Heart left ventricle (tissue), 16 donors: Measurements from ENCODE around the gene P2RX2. TPM values are rescaled to one million over a fixed set of nuclear protein-coding genes. Genes with fewer than 3 reads are reported as not detected.

ENCODE experiments used
- ATAC-seq, 4 donors: fragments of 200-7000 bp; cut with Tn5 transposase; one replicate each; pipeline ENCODE4 v1.9.1; 2020 to 2022; ENCODE audit warnings: moderate library complexity in 4 of 4, mild to moderate bottlenecking in 3 of 4, moderate number of reproducible peaks in 1 of 4
- DNase-seq, 5 donors: peaks; one replicate each; pipeline ENCODE4 v3.0.0-alpha.2; 2020
- H3K27ac ChIP-seq, 12 donors: fragments of 200-600 bp; sonication (generic) in 4 of 12; one replicate each; pipeline versions ENCODE4 v1.5.0 to v1.8.0; 2016 to 2022; ENCODE audit warnings: mild to moderate bottlenecking in 2 of 12
- H3K27me3 ChIP-seq, 9 donors: fragments of 200-600 bp; sonication (generic) in 2 of 9; one replicate each; pipeline versions ENCODE4 v1.5.1 to v1.8.0; 2016 to 2022; ENCODE audit warnings: mild to moderate bottlenecking in 3 of 9
- H3K36me3 ChIP-seq, 9 donors: fragments of 200-600 bp; sonication (generic) in 2 of 9; one replicate each; pipeline versions ENCODE4 v1.5.0 to v1.8.0; 2018 to 2022; ENCODE audit warnings: mild to moderate bottlenecking in 2 of 9
- H3K4me1 ChIP-seq, 12 donors: fragments of 200-600 bp; sonication (generic) in 4 of 12; one replicate each; pipeline versions ENCODE4 v1.5.0 to v1.8.0; 2016 to 2022; ENCODE audit warnings: mild to moderate bottlenecking in 3 of 12
- H3K4me3 ChIP-seq, 12 donors: fragments of 200-600 bp; sonication (generic) in 4 of 12; one replicate each; pipeline versions ENCODE4 v1.5.0 to v1.8.0; 2017 to 2022; ENCODE audit warnings: mild to moderate bottlenecking in 9 of 12, moderate library complexity in 4 of 12
- H3K9me3 ChIP-seq, 12 donors: fragments of 200-600 bp; sonication (generic) in 4 of 12; one replicate each; pipeline versions ENCODE4 v1.5.0 to v1.8.0; 2016 to 2022; ENCODE audit warnings: mild to moderate bottlenecking in 1 of 12
- POLR2A ChIP-seq, 2 donors: fragments of 450-650 bp; IDR thresholded peaks; one replicate each; pipeline ENCODE4 v1.6.1; 2017; ENCODE audit warnings: antibody characterized with exemption in 2 of 2, mild to moderate bottlenecking in 2 of 2, moderate library complexity in 2 of 2
- WGBS, 4 donors: extraction: QIAGEN DNeasy Blood & Tissue Kit in 2 of 4; methylation state at CpG; one replicate each; pipeline versions ENCODE4 v1.1.5 to v1.1.7; 2013 to 2018; 5-methylcytosine and 5-hydroxymethylcytosine counted together
- intact Hi-C, 10 donors: fragments of 100-400 bp; cut with DNase I; formaldehyde crosslinking; loops; one replicate each; pipeline versions ENCODE4 v1.11.1 to v1.14.2; 2022
- polyA plus RNA-seq, 2 donors: library from polyadenylated mRNA; stranded (reverse); fragments of 200-250 nt; gene quantifications; one replicate each; pipeline ENCODE4 v1.2.3, GENCODE V29; 2013
- total RNA-seq, 9 donors: library from RNA; depleted of rRNA in 2 of 9; stranded (reverse); fragments of >200 nt in 2 of 9; fragmentation: NEBNext Ultra II Directional in 3 of 9; extraction: Animal tissue kit (Norgen Biotek cat#: 25700) in 3 of 9; gene quantifications; one replicate each; pipeline versions ENCODE4 v1.1.0 to v1.2.4, GENCODE V29; 2016 to 2023
- TF ChIP-seq, protein P1 (sequence below), 12 donors: fragments of 200-600 bp; sonication (generic) in 4 of 12; IDR thresholded peaks; one replicate each; pipeline versions ENCODE4 v1.5.0 to v1.8.0; 2018 to 2022; ENCODE audit warnings: antibody characterized with exemption in 12 of 12, mild to moderate bottlenecking in 5 of 12
- donor health status: ischemic (EF 13 %, LVEDD 7.1; RV severe dilation, severe dysfunction).
- donor health status: healthy with polysubstance abuse.
- donor health status: DM: no; HTN: yes; CAD: no.
- donor health status: DM: no; HTN: no; CAD: no.
- donor health status: ischemic (EF 25% LVEDD 6.9; RV normal size, moderate dysfunction).
- donor health status: ischemic (EF 25% LVEDD 5.7; RV mildly dilated, moderate dysfunction).
- donor health status: healthy.
- donor health status: DM: yes; HTN: yes; CAD: no.
- donor health status: ischemic (EF 35%, LVEDD 5.7; RV mildly dilated, moderate dysfunction).
- donor health status: nonischemic (EF 11% LVEDD 7.7; RV severe dilation, severe dysfunction).
- donor health status: DM: yes; HTN: yes; CAD: no.
- donor health status: PGD.
- donor health status: ischemic (EF 29% LVEDD 5.4; RV normal size, mild dysfunction).
- donor health status: nonischemic (EF 23%, LVEDD 6.1; RV moderate dilation, normal function).

Gene P2RX2
- total and polyA plus RNA-seq, 11 donors = not detected

DNA sequence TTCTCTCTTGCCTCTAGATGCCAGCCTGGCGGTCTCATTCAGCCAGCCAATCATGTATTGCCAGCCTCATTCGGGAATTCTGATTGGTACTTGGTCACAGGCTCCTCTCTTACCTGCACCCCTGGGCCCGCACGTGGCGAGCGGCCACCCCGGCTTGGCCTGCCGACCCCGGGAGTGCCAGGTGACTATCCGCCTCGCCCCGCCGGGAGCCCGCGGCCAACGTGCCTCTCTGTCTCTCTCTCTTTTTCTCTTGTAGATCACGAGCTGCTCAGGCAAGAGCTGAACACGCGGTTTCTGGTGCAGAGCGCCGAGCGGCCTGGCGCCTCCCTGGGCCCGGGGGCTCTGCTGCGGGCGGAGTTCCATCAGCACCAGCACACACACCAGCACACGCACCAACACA, 47.5 kb upstream of the P2RX2 start:
- H3K4me1 ChIP-seq = no peaks in the 10 kb centered on the region
- no peak overlapping the region for H3K27ac ChIP-seq
- TF ChIP-seq, protein P1, sequence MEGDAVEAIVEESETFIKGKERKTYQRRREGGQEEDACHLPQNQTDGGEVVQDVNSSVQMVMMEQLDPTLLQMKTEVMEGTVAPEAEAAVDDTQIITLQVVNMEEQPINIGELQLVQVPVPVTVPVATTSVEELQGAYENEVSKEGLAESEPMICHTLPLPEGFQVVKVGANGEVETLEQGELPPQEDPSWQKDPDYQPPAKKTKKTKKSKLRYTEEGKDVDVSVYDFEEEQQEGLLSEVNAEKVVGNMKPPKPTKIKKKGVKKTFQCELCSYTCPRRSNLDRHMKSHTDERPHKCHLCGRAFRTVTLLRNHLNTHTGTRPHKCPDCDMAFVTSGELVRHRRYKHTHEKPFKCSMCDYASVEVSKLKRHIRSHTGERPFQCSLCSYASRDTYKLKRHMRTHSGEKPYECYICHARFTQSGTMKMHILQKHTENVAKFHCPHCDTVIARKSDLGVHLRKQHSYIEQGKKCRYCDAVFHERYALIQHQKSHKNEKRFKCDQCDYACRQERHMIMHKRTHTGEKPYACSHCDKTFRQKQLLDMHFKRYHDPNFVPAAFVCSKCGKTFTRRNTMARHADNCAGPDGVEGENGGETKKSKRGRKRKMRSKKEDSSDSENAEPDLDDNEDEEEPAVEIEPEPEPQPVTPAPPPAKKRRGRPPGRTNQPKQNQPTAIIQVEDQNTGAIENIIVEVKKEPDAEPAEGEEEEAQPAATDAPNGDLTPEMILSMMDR (IDR thresholded peaks at IDR 0.05) = no peak
- no peak for TF ChIP-seq POLR2A (IDR thresholded peaks at IDR 0.05)
- no peaks in the 10 kb centered on the region for H3K9me3 ChIP-seq
- H3K4me3 ChIP-seq = no peak overlapping the region
- DNase-seq = no peak
- H3K27me3 ChIP-seq = no peaks in the 10 kb centered on the region
- 94 to 96% (median 96%) methylated on average over 24 to 27 of the region's 27 CpGs for WGBS, 4 donors
- ATAC-seq = no peak
- peaks cover 0 to 70% (median 36%) of the 10 kb centered on the region in 9 donors for H3K36me3 ChIP-seq
- intact Hi-C loops = no loop called here

DNA sequence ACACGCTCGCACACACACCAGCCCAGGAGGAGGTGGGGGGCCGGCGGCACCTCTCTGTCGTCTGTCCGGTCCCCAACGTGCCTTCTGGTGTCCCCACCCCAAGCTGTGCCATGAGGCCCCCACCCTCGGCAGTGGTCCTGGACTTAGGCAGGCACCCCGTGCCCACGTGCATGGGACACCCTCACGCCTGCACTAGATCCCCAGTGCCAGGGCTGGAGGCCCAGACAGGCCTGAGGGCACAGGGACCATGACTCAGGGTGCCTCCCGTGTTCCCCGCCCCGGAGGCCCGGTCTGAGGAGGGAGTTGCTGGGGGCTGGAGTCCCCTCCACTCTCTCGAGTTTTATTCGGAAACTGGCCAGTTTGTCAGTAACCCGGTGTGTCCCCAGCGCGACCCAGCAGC, 47.0 kb upstream of the P2RX2 start:
- H3K9me3 ChIP-seq = no peaks in the 10 kb centered on the region
- ATAC-seq (no peak), DNase-seq (no peak)
- no peaks in the 10 kb centered on the region for H3K27me3 ChIP-seq
- no peak overlapping the region for H3K4me3 ChIP-seq
- H3K36me3 ChIP-seq = peaks cover 0 to 75% (median 39%) of the 10 kb centered on the region in 9 donors
- no peak overlapping the region for H3K27ac ChIP-seq
- TF ChIP-seq POLR2A (IDR thresholded peaks at IDR 0.05) = no peak
- TF ChIP-seq, protein P1 (IDR thresholded peaks at IDR 0.05) = no peak
- WGBS, 4 donors = 92 to 98% (median 96%) methylated on average over 12 to 20 of the region's 20 CpGs
- no peaks in the 10 kb centered on the region for H3K4me1 ChIP-seq
- intact Hi-C loops = no loop called here

DNA sequence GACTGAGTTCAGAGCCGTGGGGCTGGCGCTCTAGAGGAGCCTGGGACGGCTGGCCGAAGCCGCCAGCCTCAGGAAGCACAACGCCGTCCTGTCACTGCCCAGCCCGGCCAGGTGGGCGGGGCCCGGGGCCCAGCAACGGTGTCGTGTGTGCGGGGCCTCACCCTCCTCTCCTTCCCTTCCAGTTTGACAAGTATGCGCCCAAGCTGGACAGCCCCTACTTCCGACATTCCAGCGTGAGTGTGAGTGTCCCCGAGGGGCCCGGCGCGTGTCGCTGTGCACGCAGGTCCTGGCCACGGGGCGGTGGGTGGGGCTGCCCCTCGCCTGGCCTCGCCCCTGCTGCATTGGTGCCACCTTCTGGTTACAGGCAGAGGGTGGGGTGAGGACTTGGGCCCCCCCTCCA, 46.5 kb upstream of the P2RX2 start:
- Histone ChIP-seq H3K9me3 (no peaks in the 10 kb centered on the region), H3K27ac (no peak overlapping the region), H3K36me3 (peaks cover 0 to 80% (median 44%) of the 10 kb centered on the region in 9 donors), H3K4me1 (no peaks in the 10 kb centered on the region), H3K27me3 (no peaks in the 10 kb centered on the region), H3K4me3 (no peak overlapping the region)
- 82 to 91% (median 87%) methylated on average over 20 to 26 of the region's 26 CpGs for WGBS, 4 donors
- DNase-seq (no peak), ATAC-seq (no peak)
- TF ChIP-seq, protein P1 (IDR thresholded peaks at IDR 0.05) = no peak
- intact Hi-C loops = no loop called here

DNA sequence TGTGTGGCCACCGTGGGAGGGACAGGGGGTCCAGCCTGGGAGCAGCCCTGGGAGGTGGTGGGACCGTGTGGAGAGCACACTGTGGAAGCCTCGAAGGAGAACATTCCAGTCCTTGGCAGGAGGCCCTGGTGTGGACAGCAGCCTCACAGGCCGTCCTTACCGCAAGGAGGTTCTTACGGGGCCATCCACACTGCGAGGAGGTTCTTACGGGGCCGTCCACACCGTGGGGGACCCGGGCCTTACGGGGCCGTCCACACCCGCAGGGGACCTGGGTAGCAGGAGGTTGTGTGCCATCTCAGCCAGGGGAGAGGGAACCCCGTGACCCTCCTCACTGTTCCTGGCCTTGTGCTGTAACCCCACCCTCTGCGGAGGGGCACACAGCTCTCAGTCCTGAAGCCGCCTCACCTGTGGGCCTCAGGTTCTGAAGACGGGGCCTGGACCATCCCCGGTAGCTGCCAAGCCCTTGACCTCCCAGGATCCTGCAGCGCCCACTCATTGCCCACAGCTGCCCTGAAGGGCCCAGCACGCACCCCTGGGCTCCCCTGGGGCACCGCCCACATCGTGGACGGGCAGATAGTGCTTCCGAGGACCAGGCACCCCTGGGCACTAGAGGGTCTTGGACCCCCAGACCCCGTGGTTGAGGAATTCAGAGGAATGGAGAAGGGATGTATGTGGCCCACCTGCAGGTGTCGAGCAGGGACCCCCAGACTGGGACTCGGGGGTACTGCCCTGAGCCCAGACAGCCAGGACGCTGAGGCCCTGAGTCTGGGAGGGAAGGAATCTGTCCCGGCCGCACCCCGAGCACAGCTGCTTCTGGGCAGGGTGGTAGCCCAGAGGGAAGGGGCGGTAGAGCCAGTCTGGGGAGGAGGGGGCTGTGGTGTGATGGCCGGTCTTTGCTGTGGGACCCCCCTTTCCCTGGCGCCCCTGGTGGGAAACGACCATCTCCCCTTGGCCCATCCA, 45.5 kb upstream of the P2RX2 start:
- Histone ChIP-seq H3K27me3 (no peaks in the 10 kb centered on the region), H3K27ac (no peak overlapping the region), H3K4me1 (no peaks in the 10 kb centered on the region), H3K9me3 (no peaks in the 10 kb centered on the region), H3K4me3 (no peak overlapping the region), H3K36me3 (peaks cover 0 to 85% (median 54%) of the 10 kb centered on the region in 9 donors)
- intact Hi-C loops = no loop called here
- WGBS, 4 donors = 91 to 95% (median 94%) methylated on average over 11 to 36 of the region's 36 CpGs
- ATAC-seq (no peak), DNase-seq (no peak)
- TF ChIP-seq, protein P1 (IDR thresholded peaks at IDR 0.05) = no peak
